HEK293T (cell line): Measurements from ENCODE around the gene KIR3DL3.
"Not testable (repeated sequence)": the region's sequence is repeated elsewhere in the genome, so short reads cannot be mapped to it uniquely, and the experiment has no call there.

Experiments used
- CTCF ChIA-PET: fragments of 350-600 bp; formaldehyde crosslinking; extraction: SDS; loops from one replicate; lab custom pipeline; 2021; ENCODE audit warnings: antibody characterized with exemption, inconsistent platforms; lab: Yijun Ruan, JAX
- POLR2A ChIA-PET: fragments of 350-600 bp; formaldehyde crosslinking; extraction: SDS; loops from one replicate; lab custom pipeline; 2020; ENCODE audit warnings: antibody characterized with exemption, inconsistent platforms; lab: Yijun Ruan, JAX
- DNase-seq: peaks from one replicate; pipeline ENCODE4 v3.0.0; 2012; ENCODE audit warnings: mixed read lengths; ENCODE audit errors: extremely low spot score

The KIR3DL3 gene

GRCh38 chr19:54758577-54758976 lies 34.3 kb downstream of the KIR3DL3 start:
- POLR2A ChIA-PET, CTCF ChIA-PET, DNase-seq: not testable (repeated sequence)

GRCh38 chr19:54764219-54764618 lies 40.0 kb downstream of the KIR3DL3 start:
- POLR2A ChIA-PET, CTCF ChIA-PET, DNase-seq: not testable (repeated sequence)

GRCh38 chr19:54766464-54766863 lies 42.2 kb downstream of the KIR3DL3 start:
- POLR2A ChIA-PET, CTCF ChIA-PET, DNase-seq: not testable (repeated sequence)

GRCh38 chr19:54769646-54770045 lies 45.4 kb downstream of the KIR3DL3 start, which contains the start of gene KIR2DL1:
KIR2DL1 (plus strand) TSS chr19:54769793; CDS start chr19:54769851, 58 bp downstream.
- POLR2A ChIA-PET, CTCF ChIA-PET, DNase-seq: not testable (repeated sequence)

GRCh38 chr19:54770511-54770910 lies 46.3 kb downstream of the KIR3DL3 start:
- POLR2A ChIA-PET, CTCF ChIA-PET: not testable (repeated sequence)

GRCh38 chr19:54771018-54771960 lies 47.0 kb downstream of the KIR3DL3 start:
- DNase-seq, CTCF ChIA-PET, POLR2A ChIA-PET: not testable (repeated sequence)

More at GRCh38 chr19:54770511-54770910, 46.3 kb downstream of the KIR3DL3 start:
- not testable (repeated sequence) for DNase-seq

GRCh38 chr19:54772666-54773065 lies 48.4 kb downstream of the KIR3DL3 start:
- CTCF ChIA-PET, POLR2A ChIA-PET, DNase-seq: not testable (repeated sequence)

- CTCF ChIA-PET, DNase-seq, POLR2A ChIA-PET: not testable (repeated sequence)
Measured at GRCh38 chr19:54775095-54775815, 51.0 kb downstream of the KIR3DL3 start.

GRCh38 chr19:54775830-54776229 lies 51.6 kb downstream of the KIR3DL3 start:
- POLR2A ChIA-PET, DNase-seq, CTCF ChIA-PET: not testable (repeated sequence)

GRCh38 chr19:54777851-54778250 lies 53.6 kb downstream of the KIR3DL3 start:
- POLR2A ChIA-PET, CTCF ChIA-PET, DNase-seq: not testable (repeated sequence)

GRCh38 chr19:54778896-54779295 lies 54.7 kb downstream of the KIR3DL3 start:
- CTCF ChIA-PET, POLR2A ChIA-PET, DNase-seq: not testable (repeated sequence)

- POLR2A ChIA-PET, DNase-seq, CTCF ChIA-PET: not testable (repeated sequence)
Measured at GRCh38 chr19:54782916-54783315, 58.7 kb downstream of the KIR3DL3 start.
